Glomerular visceral epithelial cell (primary cell): Measurements from ENCODE around the gene WT1.

ENCODE experiments used
- DNase-seq: peaks from one replicate; pipeline ENCODE4 v3.0.0-alpha.2; 2016; ENCODE audit errors: extremely low spot score

WT1 gene

DNA sequence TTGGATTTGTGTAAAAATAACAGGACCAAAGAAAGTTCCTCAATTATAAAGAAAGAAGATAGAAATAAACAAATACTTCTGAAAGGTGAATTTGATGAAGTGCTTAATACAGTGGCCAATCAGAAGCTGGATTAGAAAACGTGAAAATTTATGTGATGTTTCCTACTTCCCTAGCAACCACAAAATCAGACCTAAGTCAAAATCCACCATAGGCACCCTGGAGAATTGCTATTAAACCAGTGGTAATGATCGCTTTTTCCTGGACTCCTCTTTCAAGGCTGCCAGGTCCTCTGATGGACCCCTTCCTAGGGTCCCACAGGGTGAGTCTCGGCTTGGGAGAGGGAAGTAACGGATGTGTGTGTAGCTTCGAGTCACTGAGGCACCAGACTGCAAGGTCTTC lies 9.6 kb downstream of the WT1 start:
- no peak for DNase-seq

DNA sequence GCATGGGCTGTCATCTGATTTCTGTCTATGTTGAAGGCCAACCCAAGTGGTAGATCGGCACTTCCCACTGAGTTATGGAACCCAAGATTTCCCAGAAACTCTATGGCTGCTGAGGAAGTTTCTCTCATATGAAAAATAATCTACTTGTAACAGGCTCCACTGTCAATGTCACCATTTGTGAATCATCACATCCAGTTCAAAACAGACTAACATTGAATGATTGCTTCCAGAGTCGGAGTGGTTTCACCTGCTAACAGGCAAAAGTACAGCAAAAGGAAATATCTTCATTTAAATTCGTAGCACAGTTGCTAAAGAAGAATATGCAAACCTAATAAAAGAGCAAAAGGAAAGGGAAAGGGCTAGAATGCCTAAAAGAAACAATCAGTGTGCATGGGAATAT lies 12.8 kb downstream of the WT1 start:
- DNase-seq = no peak

- no peak for DNase-seq
These were observed 13.3 kb downstream of the WT1 start for GRCh38 chr11:32421992-32422391.

DNA sequence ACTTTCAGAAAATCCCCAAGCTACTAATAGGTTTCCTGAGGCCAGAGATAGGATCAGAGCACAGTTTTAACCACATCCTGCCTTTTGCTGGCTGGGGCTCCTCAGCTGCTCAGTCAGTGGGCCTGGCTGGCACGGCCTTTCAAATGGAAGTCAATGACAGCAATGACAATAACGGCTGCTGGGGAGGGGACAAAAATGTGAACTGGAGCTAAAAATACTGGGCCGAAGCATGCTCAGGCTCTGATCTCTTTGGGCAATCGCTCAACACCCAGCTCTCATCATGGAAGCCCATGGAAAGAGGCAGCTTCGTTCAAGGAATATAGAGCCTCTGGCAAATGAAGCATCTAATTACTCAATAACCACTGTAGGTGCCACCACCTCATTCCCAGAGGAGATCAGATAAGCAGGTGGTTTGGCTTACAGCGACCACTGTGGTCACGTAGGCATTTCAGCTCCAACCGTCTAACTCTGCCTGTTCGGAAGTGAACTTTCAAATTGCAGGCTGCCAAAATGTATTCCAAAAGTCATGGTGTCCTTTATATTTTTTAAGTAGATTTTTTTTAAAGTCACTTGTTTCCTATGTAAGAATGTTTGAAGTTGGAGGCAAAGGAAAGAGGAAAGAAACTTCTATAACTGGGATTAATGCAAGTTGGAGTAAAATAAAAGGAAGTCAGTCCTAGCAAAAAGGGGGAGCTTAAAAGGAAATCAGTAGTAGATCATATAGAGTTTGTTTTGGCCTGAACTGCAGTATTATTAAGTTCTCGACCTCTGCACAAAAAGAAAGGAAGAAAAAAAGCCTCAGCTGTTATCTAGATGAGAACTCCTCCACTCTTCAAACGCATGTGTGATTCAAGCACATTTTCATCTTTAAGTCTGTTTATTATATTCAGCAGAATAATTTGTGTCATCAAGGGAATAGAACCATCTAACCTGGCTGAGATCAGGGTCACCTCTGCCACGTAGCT lies 14.1 kb downstream of the WT1 start:
- DNase-seq = peak; percentile 26

DNA sequence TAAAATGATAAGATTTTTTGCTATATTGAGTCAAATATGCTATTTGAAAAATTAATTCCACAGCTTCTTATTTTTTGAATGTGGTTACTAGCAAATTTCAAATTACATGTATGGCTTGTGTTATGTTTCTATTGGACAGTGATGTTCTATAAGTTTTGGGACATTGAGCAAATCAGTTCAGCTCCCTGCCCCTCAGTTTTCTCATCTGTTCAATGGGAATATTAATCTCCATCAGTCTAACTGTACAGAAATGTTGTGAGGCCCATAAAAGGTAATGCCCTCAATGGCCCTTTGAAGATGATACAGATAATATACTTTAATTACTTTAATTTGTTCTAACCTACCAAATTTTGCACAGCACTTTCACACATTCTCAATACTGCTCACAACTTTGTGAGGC lies 15.2 kb downstream of the WT1 start:
- DNase-seq = no peak

- DNase-seq = no peak
These were observed 16.5 kb downstream of the WT1 start for GRCh38 chr11:32418836-32419235.

DNA sequence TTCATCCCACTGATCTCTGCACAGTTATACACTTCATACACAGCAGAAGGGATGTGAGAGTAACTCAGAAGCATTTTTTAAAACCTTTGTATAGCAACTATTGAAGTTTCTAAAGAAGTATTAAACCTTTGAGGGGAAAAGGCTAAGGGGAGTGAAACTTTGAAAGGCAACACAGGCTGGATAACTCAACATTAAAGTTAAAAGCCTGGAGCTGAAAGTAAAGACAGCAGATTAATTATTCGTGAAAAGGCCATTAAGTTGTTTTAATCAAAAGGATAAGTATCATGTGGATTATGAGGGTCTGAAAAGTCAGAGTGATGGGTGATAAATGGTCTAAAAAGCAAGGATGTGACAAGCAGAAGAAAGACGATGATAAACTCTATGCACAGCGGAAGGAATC lies 17.5 kb downstream of the WT1 start:
- no peak for DNase-seq

- DNase-seq = no peak
These were observed 19.0 kb downstream of the WT1 start for GRCh38 chr11:32416301-32416700.

GRCh38 chr11:32414925-32415324 lies 20.4 kb downstream of the WT1 start:
- DNase-seq = no peak

DNA sequence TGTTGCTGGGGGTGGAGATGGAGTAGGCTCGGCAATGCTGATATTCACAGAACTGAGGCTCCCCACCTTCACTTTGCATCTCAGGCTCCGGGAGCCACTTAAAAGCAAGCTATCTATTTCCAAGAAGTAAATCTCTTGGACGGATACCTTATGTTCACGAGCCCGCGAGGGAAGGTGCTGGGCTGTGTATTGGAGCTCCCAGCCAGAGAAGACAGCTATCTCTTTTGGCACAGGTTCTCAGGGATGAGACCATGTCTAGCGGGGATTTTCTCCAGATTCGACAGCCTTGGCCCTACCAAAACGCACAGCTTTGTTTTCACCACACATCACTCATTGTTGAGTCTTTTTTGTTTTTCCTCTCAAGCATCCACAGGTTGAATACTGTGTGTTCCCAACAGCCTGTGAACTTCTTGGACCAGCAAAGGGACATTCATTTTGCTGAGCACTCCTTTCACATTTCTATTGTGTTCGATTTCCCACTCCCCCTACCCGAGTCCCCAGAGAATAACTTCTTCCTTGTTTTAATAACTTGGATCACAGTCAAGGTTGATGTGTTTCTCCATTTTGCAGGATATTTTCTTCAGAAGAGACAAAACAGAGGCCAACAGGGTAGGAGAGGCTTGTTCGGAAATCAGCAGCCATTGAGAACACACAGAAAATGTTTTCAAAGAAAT lies 23.3 kb downstream of the WT1 start:
- no peak for DNase-seq

- DNase-seq = no peak
These were observed 29.7 kb downstream of the WT1 start for GRCh38 chr11:32405592-32405991.

- DNase-seq = no peak
These were observed 32.5 kb downstream of the WT1 start for GRCh38 chr11:32402836-32403235.

DNA sequence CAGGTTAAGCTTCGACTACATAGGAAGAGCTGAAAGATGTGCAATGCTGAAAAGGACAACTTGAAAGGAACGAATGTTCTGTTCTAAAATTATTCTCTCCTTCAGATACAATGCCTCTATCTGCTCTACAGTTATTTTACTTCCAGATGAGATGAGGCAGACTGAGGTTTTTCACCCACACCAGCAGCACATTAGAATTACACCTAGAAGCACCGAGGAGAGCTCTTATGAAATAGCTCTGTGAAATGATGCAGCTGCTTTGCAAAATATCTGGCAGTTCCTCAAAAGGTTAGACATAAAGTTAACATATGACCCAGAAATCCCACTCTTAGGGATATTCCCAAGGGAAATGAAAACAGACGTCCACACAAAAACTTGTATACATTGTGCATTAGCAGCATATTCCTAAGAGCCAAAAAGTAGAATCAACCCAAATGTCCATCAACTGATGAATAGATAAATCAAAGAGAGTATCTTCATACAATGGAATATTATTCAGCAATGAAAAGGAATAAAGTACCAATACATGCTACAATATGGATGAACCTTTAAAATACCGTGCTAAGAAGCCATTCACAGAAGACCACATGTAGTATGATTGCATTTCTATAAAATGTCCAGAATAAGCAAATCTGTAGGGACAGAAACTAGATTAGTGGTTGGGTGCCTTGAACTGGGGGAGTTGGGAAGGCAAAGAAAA lies 34.5 kb downstream of the WT1 start:
- DNase-seq = no peak

DNA sequence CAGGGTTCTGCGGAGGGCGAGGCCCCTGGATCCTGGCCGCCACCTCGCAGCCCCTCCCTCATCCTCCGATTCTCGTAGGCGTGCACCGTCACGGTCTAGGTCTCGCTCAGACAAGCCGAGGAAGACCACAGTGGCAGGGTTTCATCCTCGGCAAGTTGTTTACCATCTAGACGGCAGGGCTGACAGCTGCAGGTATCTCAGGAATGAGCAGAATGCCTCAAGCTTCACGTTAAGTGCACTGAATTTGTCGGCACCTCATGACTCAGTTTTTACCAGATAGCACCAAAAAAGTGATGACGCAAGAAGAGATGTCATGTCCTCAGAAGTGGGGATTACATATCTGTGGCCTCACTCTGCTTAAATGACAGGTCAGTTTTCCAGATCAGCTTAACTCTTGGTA lies 35.1 kb downstream of the WT1 start:
- no peak for DNase-seq

DNA sequence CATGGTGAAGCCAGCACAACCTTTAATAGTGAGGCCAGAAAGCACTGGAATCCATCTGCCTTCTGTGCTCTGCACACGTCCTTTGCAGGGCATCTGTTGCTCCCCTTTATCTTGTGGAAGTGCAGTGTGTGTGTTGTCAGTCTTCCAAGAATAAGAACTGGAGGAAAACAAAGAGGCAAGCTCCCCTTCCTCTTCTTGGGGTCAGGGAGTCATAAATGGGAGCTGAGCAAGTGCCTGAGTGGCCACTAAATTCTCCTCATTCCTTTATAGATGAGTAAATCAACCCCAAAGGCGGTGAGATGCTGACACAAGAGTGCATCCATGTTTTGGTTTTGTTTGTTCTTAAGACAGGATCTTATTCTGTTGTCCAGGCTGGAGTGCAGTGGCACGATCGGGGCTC lies 38.3 kb downstream of the WT1 start:
- no peak for DNase-seq

DNA sequence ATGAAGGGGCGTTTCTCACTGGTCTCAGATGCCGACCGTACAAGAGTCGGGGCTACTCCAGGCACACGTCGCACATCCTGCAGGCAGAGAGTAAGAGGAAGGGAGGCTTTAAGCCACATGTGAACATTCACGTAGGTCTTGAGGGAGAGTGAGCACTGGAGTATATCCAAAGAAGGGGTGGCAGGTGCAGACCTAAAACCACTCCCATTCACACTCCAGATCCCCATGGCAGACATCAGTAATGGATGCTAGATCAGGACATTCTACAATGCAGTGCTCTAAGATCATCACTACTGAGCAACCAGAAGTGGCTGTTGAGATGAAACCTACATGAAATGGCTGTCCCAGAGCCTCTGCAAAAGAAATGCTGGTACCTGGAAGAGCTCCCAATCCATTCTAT lies 39.0 kb downstream of the WT1 start:
- DNase-seq = no peak

DNA sequence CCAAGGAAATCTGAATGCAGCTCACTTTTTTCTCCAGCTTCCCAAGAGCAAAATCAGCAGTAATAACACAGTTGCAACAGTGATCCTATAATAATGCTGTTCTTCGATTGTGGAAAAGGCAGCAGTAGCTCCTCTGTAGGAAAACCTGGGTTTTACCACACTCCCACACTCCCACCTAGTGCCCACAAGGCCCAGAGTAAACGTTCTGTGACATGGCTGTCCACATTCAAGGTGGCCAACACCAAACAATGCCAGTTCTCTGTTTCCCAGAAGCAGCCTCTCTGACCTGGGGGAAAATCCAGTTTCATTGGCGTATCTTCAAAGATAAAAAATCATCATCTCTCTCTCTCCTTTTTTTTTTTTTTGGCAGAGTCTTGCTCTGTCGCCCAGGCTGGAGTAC lies 40.2 kb downstream of the WT1 start:
- DNase-seq = no peak

DNA sequence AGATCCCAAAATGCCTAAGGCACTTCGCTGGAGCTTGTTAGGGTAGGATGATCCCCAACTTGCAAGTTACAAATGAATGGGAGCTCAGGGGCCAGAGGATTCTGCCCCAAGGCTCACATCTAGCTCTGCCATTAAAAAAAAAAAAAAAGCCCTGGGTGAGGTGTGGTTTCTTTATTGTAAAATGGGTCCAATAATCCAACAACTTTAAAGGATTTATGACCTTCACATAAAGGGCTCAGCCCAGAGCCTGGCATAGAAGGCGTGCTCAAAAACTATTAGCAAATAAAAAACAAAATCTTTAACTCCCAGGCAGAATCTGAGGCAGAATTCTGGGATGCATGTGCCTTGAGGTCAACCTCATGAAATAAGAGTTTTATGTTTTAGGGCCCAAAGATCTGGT lies 42.5 kb downstream of the WT1 start:
- DNase-seq = no peak

GRCh38 chr11:32391956-32392553 lies 43.3 kb downstream of the WT1 start:
- DNase-seq = peak; percentile 36

GRCh38 chr11:32391479-32391878 lies 43.9 kb downstream of the WT1 start:
- no peak for DNase-seq

DNA sequence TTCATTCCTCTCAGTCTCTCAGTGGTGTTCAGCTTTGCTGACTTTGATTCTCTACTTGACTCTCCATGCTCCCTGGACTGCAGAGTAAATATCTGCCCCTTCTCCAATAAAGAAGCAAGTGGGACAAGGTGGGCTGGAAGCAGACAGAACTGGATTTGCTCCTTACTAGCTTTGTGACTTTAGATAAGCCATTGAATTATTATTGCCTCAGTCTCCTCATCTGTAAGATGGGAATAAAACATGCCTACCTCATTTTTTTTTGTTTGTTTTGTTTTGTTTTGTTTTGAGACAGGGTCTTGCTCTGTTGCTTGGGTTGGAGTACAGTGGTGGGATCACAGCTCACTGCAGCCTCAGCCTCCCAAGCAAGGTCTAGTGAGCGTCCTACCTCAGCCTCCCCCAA lies 44.6 kb downstream of the WT1 start:
- no peak for DNase-seq
